ENCODE data around the gene KHSRP.

KHSRP gene

DNA sequence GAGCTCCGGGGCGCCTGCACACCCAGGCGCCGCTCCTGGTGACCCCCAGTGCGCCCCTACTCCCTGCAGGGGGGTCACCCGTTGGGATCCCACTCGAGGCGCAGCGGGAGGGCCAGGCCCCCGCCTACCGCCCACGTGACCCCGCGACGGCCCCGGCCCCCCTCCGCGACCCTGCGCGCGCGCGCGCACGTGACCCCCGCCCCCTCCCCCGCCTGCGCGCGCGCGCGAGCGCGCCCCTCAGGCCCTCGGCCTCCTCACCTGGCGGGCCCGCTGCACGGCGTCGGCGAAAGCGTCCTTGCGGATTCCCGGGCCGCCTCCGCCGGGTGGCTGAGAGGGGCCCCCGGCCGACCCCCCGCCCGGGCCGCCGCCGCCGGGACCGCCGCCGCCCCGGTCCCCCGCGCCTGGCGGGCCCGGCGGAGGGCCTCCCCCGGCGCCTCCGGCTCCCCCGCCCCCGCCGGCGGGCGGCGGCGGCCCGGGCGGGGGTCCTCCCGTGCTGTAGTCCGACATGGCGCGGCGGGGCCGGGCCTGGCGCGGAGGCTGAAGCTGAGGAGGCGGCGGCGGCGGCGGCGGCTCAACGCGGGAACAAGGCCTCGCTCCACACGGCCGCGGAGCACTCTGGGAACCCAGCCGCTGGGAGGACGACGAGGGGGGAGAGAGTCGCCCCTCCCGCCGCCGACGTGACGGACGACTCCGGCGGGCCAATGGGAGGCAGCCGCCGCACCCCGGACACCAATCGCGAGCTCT lies at the start of gene KHSRP:
Gene KHSRP (minus strand): TSS at position 617 of the 744 bp plus-strand sequence. CDS start 110 bp downstream, at position 507.
- DNase-seq (ENCODE audit: low read depth): no peak

DNA sequence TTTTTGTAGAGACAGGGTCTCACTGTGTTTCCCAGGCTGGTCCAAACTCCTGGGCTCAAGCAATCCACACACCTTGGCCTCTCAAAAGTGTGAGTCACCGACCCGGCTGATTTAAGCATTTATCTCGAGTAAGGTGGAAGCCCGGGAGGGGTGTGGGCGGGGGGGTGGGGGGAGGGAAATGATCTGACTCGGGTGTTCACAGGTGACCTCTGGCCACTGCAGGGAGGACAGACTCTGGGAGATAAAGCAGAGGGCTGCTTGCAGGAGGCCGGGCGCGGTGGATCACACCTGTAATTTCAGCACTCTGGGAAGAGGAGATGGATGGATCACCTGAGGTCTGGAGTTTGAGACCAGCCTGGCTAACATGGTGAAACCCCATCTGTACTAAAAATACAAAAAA lies 49.0 kb upstream of the KHSRP start:
- DNase-seq (ENCODE audit: low read depth): no peak

- DNase-seq (ENCODE audit: low read depth): no peak
These were observed 48.1 kb upstream of the KHSRP start for GRCh38 chr19:6472713-6473112.

DNA sequence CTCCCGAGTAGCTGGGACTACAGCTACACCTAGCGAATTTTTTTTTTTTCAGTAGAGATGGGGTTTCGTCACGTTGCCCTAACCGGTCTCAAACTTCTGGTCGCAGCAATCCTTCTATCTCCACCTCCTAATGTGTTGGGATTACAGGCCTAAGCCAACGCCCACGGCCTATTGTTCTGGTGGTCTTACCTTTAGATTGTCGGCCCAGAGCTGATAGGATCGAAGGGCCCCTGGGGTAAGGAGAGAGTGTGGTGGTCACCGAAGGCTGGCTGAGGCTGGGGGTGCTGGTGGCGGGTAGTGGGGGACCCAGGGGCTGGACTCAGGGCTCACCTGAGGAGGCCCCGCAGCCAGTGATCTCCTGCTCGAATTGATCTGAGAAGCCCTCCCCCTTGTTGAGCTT lies 46.5 kb upstream of the KHSRP start:
- no peak for DNase-seq (ENCODE audit: low read depth)

- DNase-seq (ENCODE audit: low read depth): no peak
These were observed 45.6 kb upstream of the KHSRP start for GRCh38 chr19:6470173-6470572.

DNA sequence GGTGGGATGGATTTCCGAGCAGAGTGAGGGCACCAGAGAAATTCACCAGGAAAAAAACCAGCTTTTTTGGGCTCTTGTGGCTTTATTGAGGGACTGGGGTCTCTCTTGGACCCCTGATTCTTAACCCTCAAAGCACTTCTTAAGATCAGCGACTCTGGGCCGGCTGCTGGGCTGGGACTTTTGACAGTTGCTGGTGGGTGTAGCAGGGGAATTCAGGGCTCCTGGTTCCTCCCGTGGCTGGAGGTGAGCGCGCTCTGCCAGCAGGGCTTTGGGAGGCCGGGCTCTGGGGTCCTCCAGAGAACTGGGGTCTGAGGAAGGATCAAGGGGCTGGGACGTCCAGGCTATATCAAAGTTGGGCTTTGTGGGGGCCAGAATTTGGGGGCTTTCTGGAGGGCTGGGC lies 42.8 kb upstream of the KHSRP start:
- no peak for DNase-seq (ENCODE audit: low read depth)

DNA sequence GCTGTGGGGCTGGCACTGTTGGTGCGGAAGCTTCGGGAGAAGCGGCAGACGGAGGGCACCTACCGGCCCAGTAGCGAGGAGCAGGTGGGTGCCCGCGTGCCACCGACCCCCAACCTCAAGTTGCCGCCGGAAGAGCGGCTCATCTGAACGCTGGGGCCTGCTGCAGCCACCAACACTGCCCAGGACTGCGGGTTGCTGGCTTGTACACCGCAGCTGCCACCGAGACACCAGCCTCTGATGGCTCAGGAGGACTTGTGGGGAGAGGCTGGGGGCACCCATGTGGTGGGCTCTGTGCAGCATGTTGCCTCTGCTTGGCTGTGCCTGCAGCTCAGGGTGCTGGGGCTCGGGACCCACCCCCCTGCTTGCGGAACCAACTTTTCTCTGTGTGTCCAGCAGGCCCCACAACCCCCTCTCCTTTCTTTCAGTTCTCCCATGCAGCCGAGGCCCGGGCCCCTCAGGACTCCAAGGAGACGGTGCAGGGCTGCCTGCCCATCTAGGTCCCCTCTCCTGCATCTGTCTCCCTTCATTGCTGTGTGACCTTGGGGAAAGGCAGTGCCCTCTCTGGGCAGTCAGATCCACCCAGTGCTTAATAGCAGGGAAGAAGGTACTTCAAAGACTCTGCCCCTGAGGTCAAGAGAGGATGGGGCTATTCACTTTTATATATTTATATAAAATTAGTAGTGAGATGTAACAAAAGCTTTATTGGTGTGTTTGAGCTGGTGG lies 42.1 kb upstream of the KHSRP start:
- no peak for DNase-seq (ENCODE audit: low read depth)

- no peak for DNase-seq (ENCODE audit: low read depth)
These were observed 41.1 kb upstream of the KHSRP start for GRCh38 chr19:6465663-6466062.

DNA sequence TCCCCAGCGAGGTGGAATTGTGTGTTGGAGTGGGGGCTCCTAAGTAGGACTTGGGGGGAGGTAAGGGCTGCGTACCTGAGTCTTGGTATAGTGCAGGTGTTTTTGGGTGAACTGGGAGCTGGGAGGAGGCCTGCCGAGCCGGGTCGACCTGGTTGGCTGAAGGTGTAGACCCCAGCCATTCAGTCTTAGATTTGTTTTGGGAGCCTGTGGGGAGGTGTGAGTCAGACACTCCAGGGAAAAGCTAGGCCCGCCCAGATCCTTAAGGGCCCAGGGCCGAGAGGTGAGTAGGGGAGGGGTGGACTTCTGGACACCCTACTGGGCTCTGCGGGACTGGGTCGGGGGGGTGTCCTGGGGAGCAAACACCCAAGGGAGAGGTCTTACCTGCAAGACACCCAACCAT lies 40.4 kb upstream of the KHSRP start:
- DNase-seq (ENCODE audit: low read depth): no peak

GRCh38 chr19:6464070-6464873 lies 39.7 kb upstream of the KHSRP start, which contains the start of gene CRB3:
Gene CRB3, plus strand, starts transcription at chr19:6464271. Its CDS starts 431 bp downstream, at chr19:6464702.
- no peak for DNase-seq (ENCODE audit: low read depth)

GRCh38 chr19:6460099-6460884 lies 35.7 kb upstream of the KHSRP start:
- DNase-seq (ENCODE audit: low read depth): peak; percentile 84

DNA sequence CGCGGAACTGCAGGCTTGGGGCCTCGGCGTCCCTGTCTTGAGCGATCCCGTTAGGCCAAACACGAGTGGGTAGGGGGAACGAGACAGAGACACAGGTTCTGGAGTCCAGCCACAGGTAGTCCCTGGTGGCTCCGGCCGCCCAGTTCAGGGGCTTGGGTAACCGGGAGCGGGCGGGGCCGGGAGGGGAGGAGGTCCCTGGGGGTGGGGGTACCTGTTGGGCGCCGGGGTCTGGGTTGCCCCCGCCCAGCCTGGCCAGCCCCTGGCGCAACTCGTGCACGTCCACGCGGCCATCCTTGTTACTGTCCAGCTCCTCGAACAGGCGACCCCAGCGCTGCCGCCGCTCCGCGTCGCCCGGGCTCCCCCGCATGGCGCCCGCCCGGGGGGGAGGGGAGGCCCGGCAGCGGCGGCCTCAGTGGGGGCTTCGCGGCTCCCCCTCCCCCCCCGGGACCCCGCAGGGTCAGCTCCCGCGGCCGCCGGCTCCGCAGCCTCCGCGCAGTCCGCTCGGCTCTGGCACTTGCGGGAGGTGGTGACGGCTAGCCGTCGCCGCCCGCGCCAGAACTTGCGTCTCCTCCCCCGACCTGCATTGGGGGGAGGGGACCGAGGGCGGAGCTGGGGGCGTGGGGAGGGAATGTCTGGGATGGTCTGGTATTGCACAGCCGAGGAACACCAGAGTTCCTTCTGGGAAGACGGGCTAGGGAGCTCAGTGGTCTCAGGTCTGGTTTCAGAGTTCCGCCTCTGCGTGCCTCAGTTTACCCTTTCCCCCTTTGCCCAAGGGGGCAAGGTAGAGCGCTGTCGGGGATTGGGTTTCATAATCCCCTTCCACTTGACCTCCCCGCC lies 34.9 kb upstream of the KHSRP start, which contains the start of gene SLC25A23:
Gene SLC25A23 (minus strand): TSS at position 531 of the 837 bp plus-strand sequence. CDS start 164 bp downstream, at position 367.
- peak; percentile 18 for DNase-seq (ENCODE audit: low read depth)

DNA sequence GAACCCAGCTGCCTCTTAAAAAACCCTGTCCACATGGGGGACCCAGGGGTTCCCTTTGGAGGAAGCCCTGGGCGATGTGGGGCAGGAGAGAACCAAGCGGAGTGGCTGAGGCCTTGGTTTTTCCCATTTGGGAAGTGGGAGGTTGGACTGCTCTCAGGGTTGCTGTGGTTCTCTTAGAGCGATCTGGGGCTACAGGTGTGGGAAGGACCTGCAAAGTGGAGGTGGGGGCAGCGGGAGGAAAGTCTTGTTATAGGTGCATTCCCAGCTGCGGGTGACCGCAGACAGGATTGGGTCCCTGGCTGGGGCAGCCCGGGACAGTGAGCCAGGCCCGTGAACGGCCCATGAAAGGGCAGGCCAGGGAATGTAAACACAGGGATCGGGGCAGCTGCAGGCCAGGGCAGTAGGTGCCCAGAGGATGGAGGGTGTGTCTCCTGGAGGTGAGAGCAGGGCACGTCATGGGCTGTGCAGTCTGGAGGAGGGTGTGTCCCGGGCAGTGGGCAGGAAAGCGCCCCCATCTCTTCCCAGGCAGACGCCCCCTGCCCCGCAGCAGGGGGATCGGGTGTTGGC lies 34.2 kb upstream of the KHSRP start:
- no peak for DNase-seq (ENCODE audit: low read depth)

- no peak for DNase-seq (ENCODE audit: low read depth)
These were observed 33.5 kb upstream of the KHSRP start for GRCh38 chr19:6457958-6458694.

DNA sequence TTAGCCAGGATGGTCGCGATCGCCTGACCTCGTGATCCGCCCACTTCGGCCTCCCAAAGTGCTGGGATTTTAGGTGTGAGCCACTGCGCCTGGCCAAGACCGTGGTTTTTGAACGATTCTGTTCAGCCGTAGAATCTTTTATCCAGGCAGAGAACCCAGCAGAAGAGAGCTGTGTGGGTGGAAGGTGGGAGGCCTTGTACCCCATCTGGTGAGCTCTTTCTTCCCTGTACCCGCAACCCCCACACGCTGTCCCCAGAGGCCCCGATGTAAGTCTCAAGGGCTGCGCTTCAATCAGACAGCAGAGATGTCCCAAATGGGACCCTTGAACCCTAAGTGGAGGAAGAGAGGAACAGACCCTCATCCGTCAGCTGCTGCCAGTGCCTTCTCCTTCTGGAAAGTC lies 31.3 kb upstream of the KHSRP start:
- no peak for DNase-seq (ENCODE audit: low read depth)

GRCh38 chr19:6453951-6454565 lies 29.4 kb upstream of the KHSRP start:
- DNase-seq (ENCODE audit: low read depth): no peak

DNA sequence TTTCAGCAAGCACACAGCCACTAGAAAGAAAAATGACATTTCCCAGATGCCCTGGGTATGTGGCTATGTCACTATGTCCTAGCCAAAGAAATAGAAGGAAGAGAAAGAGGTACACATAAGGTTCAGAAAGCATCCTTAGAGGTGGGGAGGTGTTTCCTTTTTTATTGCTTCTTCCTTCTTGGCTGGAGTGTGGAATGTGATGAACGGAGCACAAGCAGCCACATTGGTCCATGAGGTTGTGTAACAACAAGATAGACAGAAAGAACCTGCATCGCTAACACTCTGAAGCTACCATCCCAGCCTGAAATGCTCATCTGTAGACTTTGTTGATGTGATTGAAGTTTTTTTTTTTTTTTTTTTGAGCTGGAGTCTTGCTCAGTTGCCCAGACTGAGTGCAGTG lies 28.3 kb upstream of the KHSRP start:
- DNase-seq (ENCODE audit: low read depth): no peak

DNA sequence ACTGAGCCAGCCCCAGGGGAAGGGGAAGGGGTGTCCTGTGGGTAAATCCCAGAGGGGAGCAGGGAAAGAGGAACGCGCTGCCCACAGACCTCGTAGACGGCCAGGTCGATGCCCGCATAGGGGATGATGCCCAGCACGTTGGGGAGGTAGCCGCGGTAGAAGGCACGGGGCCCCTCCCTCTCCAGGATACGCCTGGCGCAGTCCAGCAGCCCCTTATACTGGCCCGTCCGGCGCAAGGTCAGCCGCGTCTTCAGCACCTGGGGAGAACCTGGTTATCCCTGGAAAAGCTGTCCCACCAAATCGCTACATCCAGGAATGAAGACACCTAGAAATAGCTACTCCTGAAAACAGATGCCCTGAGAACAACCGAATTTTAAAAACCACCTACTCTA lies 27.6 kb upstream of the KHSRP start:
- DNase-seq (ENCODE audit: low read depth): no peak

DNA sequence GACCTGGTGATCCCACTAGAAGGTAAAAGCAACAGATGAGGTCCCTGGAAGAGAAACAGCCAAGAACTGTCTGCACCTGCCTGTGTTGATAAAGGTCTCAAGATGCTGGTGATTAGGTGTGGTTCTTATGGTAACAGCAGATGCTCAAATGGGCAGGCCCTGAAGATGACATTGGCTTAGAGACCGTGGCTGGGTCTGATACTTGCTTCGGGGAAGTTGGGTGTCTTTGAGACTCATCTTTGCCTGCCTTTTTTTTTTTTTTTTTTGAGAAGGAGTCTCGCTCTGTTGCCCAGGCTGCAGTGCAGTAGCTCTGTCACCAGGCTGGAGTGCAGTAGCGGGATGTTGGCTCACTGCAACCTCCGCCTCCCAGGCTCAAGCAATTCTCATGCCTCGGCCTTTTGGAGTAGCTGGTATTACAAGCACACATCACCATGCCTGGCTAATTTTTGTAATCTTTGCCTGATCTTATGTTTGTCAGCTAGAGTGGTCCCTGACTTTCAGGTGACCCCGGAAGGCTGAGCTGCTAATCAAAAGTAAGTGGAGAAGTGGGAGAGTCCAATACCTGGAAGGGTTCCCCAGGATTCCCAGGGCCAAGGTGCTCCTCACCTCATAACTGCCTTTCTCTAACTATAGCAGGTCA lies 27.1 kb upstream of the KHSRP start:
- DNase-seq (ENCODE audit: low read depth): no peak
